Tibial nerve (tissue), 4 donors: ENCODE data around the gene HLA-DOA. TPM values are rescaled to one million over a fixed set of nuclear protein-coding genes. Genes with fewer than 3 reads are reported as not detected.

Experiments used
- DNase-seq, 2 donors: peaks; one replicate each; pipeline ENCODE4 v3.0.0-alpha.2; 2019; ENCODE audit warnings: low spot score in 2 of 2
- H3K27ac ChIP-seq, 4 donors: fragments of 200-600 bp; sonication (generic) in 3 of 4; one replicate each; pipeline ENCODE4 v1.5.1; 2017 to 2019; ENCODE audit warnings: mild to moderate bottlenecking in 1 of 4
- H3K27me3 ChIP-seq, 2 donors: fragments of 200-600 bp; sonication (generic) in 1 of 2; one replicate each; pipeline versions ENCODE4 v1.5.1 to v1.6.0; 2017 to 2019
- H3K36me3 ChIP-seq, 3 donors: fragments of 200-600 bp; sonication (generic); one replicate each; pipeline ENCODE4 v1.5.1; 2018 to 2019
- H3K4me1 ChIP-seq, 4 donors: fragments of 200-600 bp; sonication (generic) in 3 of 4; one replicate each; pipeline ENCODE4 v1.5.1; 2017 to 2019
- H3K4me3 ChIP-seq, 4 donors: fragments of 200-600 bp; sonication (generic) in 3 of 4; one replicate each; pipeline ENCODE4 v1.5.1; 2017 to 2019; ENCODE audit warnings: mild to moderate bottlenecking in 1 of 4, moderate library complexity in 1 of 4
- H3K9me3 ChIP-seq, 4 donors: fragments of 200-600 bp; sonication (generic) in 3 of 4; one replicate each; pipeline ENCODE4 v1.5.1; 2017 to 2019
- CTCF ChIP-seq, 5 experiments: fragments of 200-600 bp in 3 of 5; fragments of 450-650 bp in 2 of 5; sonication (generic) in 3 of 5; IDR thresholded peaks; one replicate each; pipeline ENCODE4 v1.5.1; 2016 to 2019; ENCODE audit warnings: antibody characterized with exemption in 5 of 5, mild to moderate bottlenecking in 3 of 5, moderate library complexity in 2 of 5
- EP300 ChIP-seq, 2 donors: sonication (generic); formaldehyde crosslinking; IDR thresholded peaks; one replicate each; pipeline ENCODE4 v1.6.1; 2017; ENCODE audit warnings: antibody characterized with exemption in 2 of 2, mild to moderate bottlenecking in 1 of 2
- POLR2A ChIP-seq, 2 donors: fragments of 450-650 bp; IDR thresholded peaks; one replicate each; pipeline ENCODE4 v1.6.1; 2017; ENCODE audit warnings: antibody characterized with exemption in 2 of 2, mild to moderate bottlenecking in 2 of 2, moderate library complexity in 2 of 2
- WGBS, 2 donors: methylation state at CpG; one replicate each; pipeline ENCODE4 v1.1.5; 2018; 5-methylcytosine and 5-hydroxymethylcytosine counted together
- total RNA-seq, 4 donors: library from RNA; depleted of rRNA; stranded (reverse); fragments of >200 nt; gene quantifications; one replicate each; pipeline ENCODE4 v1.1.0, GENCODE V29; 2016

Gene HLA-DOA
- total RNA-seq, 4 donors from 2014 or later: 3.0 to 17.7 (median 8.4) TPM

GRCh38 chr6:32962213-32962826 is 47.1 kb downstream of the HLA-DOA start:
- H3K27ac ChIP-seq: no peak overlapping the region
- no peak for DNase-seq
- H3K27me3 ChIP-seq: no peaks in the 10 kb centered on the region
- no peaks in the 10 kb centered on the region for H3K9me3 ChIP-seq
- H3K4me3 ChIP-seq: no peak overlapping the region
- H3K36me3 ChIP-seq: no peaks in the 10 kb centered on the region
- WGBS, 2 donors: 27 to 41% methylated on average over 1 of the region's 1 CpG
- H3K4me1 ChIP-seq: peaks cover 0 to 40% (median 20%) of the 10 kb centered on the region in 4 donors
- TF ChIP-seq POLR2A (IDR thresholded peaks at IDR 0.05): no peak

- DNase-seq: no peak
- 95 to 96% methylated on average over 5 of the region's 5 CpGs for WGBS, 2 donors
- no peaks in the 10 kb centered on the region for H3K9me3 ChIP-seq
- no peaks in the 10 kb centered on the region for H3K27me3 ChIP-seq
- TF ChIP-seq POLR2A (IDR thresholded peaks at IDR 0.05) (no peak), EP300 (IDR thresholded peaks at IDR 0.05) (no peak), CTCF (IDR thresholded peaks at IDR 0.05) (no peak)
- H3K27ac ChIP-seq: no peak overlapping the region
- H3K4me1 ChIP-seq: peaks cover 0 to 22% (median 3%) of the 10 kb centered on the region in 4 donors
- H3K36me3 ChIP-seq: no peaks in the 10 kb centered on the region
- H3K4me3 ChIP-seq: no peak overlapping the region
These were observed 48.8 kb downstream of the HLA-DOA start for GRCh38 chr6:32960563-32960962.

GRCh38 chr6:32956176-32956575 is 53.2 kb downstream of the HLA-DOA start:
- Histone ChIP-seq H3K4me1 (peaks cover 0 to 23% (median 6%) of the 10 kb centered on the region in 4 donors), H3K9me3 (no peaks in the 10 kb centered on the region), H3K36me3 (no peaks in the 10 kb centered on the region), H3K27me3 (no peaks in the 10 kb centered on the region), H3K4me3 (no peak overlapping the region), H3K27ac (no peak overlapping the region)
- WGBS, 2 donors: 76 to 86% methylated on average over 2 of the region's 2 CpGs
- TF ChIP-seq CTCF (IDR thresholded peaks at IDR 0.05): no peak
- TF ChIP-seq POLR2A (IDR thresholded peaks at IDR 0.05): no peak
- no peak for TF ChIP-seq EP300 (IDR thresholded peaks at IDR 0.05)
- no peak for DNase-seq

GRCh38 chr6:32954986-32955802 is 54.2 kb downstream of the HLA-DOA start:
- Histone ChIP-seq H3K27ac (no peak overlapping the region), H3K36me3 (no peaks in the 10 kb centered on the region), H3K4me3 (no peak overlapping the region), H3K4me1 (peaks cover 0 to 33% (median 9%) of the 10 kb centered on the region in 4 donors), H3K27me3 (no peaks in the 10 kb centered on the region), H3K9me3 (no peaks in the 10 kb centered on the region)
- no peak for TF ChIP-seq POLR2A (IDR thresholded peaks at IDR 0.05)
- no peak for TF ChIP-seq EP300 (IDR thresholded peaks at IDR 0.05)
- TF ChIP-seq CTCF (IDR thresholded peaks at IDR 0.05): no peak
- DNase-seq: no peak
- WGBS, 2 donors: 40 to 52% methylated on average over 3 of the region's 3 CpGs

- peaks cover 0 to 33% (median 9%) of the 10 kb centered on the region in 4 donors for H3K4me1 ChIP-seq
- no peak overlapping the region for H3K4me3 ChIP-seq
- H3K36me3 ChIP-seq: peaks cover 0 to 1% (median 0%) of the 10 kb centered on the region in 3 donors
- 82 to 85% methylated on average over 4 of the region's 4 CpGs for WGBS, 2 donors
- TF ChIP-seq EP300 (IDR thresholded peaks at IDR 0.05) (no peak), CTCF (IDR thresholded peaks at IDR 0.05) (no peak), POLR2A (IDR thresholded peaks at IDR 0.05) (no peak)
- H3K27me3 ChIP-seq: no peaks in the 10 kb centered on the region
- no peak for DNase-seq
- no peak overlapping the region for H3K27ac ChIP-seq
- H3K9me3 ChIP-seq: no peaks in the 10 kb centered on the region
These were observed 55.1 kb downstream of the HLA-DOA start for GRCh38 chr6:32954267-32954666.

Other genes with a start within 250 kb of the HLA-DOA start
- gene HLA-DQB2, start 246.1 kb downstream of the HLA-DOA start, total RNA-seq: 1 to 10 TPM in 3 of 4 donors, not detected in 1; 1.5 to 3.5 (median 2.0) TPM
- gene HLA-DOB, start 192.6 kb downstream of the HLA-DOA start, total RNA-seq: 1 to 10 TPM in 2 of 4 donors, not detected in 2; 2.1 to 3.5 TPM
- 10 to 100 TPM; 14.1 to 21.9 (median 19.8) TPM for gene TAP2, start 170.9 kb downstream of the HLA-DOA start, total RNA-seq
- 10 to 100 TPM; 16.3 to 39.0 (median 28.4) TPM for gene PSMB8, start 165.5 kb downstream of the HLA-DOA start, total RNA-seq
- gene TAP1, start 155.9 kb downstream of the HLA-DOA start, total RNA-seq: 10 to 100 TPM; 27.2 to 45.9 (median 34.4) TPM
- gene PSMB9, start 155.4 kb downstream of the HLA-DOA start, total RNA-seq: 10 to 100 TPM; 18.4 to 34.3 (median 20.0) TPM
- gene HLA-DMB, start 68.6 kb downstream of the HLA-DOA start, total RNA-seq: 10 to 100 TPM; 15.7 to 85.0 (median 25.5) TPM
- gene HLA-DMA, start 56.5 kb downstream of the HLA-DOA start, total RNA-seq: 10 to 100 TPM; 28.8 to 85.2 (median 34.9) TPM
- 100 to 1,000 TPM; 130 to 150 (median 136) TPM for gene BRD2, start 41.0 kb downstream of the HLA-DOA start, total RNA-seq
- 100 to 1,000 TPM in 2 of 4 donors, 10 to 100 TPM in 2; 39.8 to 179 (median 109) TPM for gene HLA-DPA1, start 64.1 kb upstream of the HLA-DOA start, total RNA-seq
- 100 to 1,000 TPM in 1 of 4 donors, 10 to 100 TPM in 3; 56.5 to 121 (median 76.4) TPM for gene HLA-DPB1, start 66.4 kb upstream of the HLA-DOA start, total RNA-seq
- gene COL11A2, start 182.9 kb upstream of the HLA-DOA start, total RNA-seq: 1 to 10 TPM; 1.5 to 4.3 (median 2.9) TPM
- gene RXRB, start 191.1 kb upstream of the HLA-DOA start, total RNA-seq: 10 to 100 TPM; 34.3 to 64.7 (median 43.9) TPM
- gene SLC39A7, start 191.3 kb upstream of the HLA-DOA start, total RNA-seq: 10 to 100 TPM; 45.4 to 61.3 (median 58.1) TPM
- gene HSD17B8, start 195.1 kb upstream of the HLA-DOA start, total RNA-seq: 10 to 100 TPM; 10.0 to 33.9 (median 19.1) TPM
- 10 to 100 TPM; 16.1 to 25.2 (median 21.6) TPM for gene RING1, start 198.9 kb upstream of the HLA-DOA start, total RNA-seq